Measurements from ENCODE around the gene RBM4B. TPM values are rescaled to one million over a fixed set of nuclear protein-coding genes. Genes with fewer than 3 reads are reported as not detected.

RBM4B gene
- total and polyA plus RNA-seq, 2 of the 13 experiments (the other 11 are each of a cell fraction or from before 2014, with no cell fraction given): 25.8 to 32.4 TPM

DNA sequence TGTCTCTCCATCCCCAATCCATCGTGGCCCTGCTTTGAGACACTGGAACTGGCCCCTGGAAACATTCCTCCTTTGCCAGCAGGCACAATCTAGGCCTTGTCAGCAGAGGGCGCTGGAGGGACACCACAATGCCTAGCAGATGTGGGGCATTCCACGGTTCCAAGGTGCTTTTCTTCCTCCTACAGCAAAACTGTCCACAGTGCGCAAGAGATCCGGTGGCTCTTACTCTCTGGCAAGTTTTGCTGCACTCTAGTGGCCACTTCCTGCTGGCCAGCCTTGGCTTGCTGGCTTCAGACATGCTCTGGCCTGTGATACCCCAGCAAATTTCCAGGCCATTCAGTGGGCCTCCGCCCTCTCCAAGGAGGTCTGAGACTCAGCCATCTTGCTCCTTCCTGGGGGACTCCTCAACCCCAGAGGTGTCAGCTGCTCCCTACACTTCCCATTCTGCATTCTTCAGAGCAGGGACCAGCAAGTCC lies 17.1 kb upstream of the RBM4B start (continued):
- TF ChIP-seq ZNF441 (CRISPR knock-in tag; IDR thresholded peaks at IDR 0.05; ENCODE audit: borderline replicate concordance): no peak
- TF ChIP-seq DPF2 (CRISPR knock-in tag; IDR thresholded peaks at IDR 0.05; ENCODE audit: borderline replicate concordance, low read depth): no peak
- TF ChIP-seq ZNF12 (CRISPR knock-in tag; IDR thresholded peaks at IDR 0.05): no peak
- TF ChIP-seq TCF7L2 (IDR thresholded peaks at IDR 0.05; ENCODE audit: low read depth, low read length): no peak
- no peak for TF ChIP-seq DNMT1 (CRISPR knock-in tag; IDR thresholded peaks at IDR 0.05)
- peak; percentile 51 for TF ChIP-seq HNF4A (CRISPR knock-in tag; IDR thresholded peaks at IDR 0.05)
- peak; percentile 17; the same call in 1 of the 2 replicates for TF ChIP-seq HMG20A (CRISPR knock-in tag; IDR thresholded peaks at IDR 0.05; ENCODE audit: borderline replicate concordance)
- TF ChIP-seq, protein P1, sequence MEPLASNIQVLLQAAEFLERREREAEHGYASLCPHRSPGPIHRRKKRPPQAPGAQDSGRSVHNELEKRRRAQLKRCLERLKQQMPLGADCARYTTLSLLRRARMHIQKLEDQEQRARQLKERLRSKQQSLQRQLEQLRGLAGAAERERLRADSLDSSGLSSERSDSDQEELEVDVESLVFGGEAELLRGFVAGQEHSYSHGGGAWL (CRISPR knock-in tag; IDR thresholded peaks at IDR 0.05): no peak
- peak; percentile 82 for TF ChIP-seq MIER2 (CRISPR knock-in tag; IDR thresholded peaks at IDR 0.05)
- TF ChIP-seq ZNF607 (CRISPR knock-in tag; IDR thresholded peaks at IDR 0.05; ENCODE audit: borderline replicate concordance): no peak
- TF ChIP-seq, protein P2, sequence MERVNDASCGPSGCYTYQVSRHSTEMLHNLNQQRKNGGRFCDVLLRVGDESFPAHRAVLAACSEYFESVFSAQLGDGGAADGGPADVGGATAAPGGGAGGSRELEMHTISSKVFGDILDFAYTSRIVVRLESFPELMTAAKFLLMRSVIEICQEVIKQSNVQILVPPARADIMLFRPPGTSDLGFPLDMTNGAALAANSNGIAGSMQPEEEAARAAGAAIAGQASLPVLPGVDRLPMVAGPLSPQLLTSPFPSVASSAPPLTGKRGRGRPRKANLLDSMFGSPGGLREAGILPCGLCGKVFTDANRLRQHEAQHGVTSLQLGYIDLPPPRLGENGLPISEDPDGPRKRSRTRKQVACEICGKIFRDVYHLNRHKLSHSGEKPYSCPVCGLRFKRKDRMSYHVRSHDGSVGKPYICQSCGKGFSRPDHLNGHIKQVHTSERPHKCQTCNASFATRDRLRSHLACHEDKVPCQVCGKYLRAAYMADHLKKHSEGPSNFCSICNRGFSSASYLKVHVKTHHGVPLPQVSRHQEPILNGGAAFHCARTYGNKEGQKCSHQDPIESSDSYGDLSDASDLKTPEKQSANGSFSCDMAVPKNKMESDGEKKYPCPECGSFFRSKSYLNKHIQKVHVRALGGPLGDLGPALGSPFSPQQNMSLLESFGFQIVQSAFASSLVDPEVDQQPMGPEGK (CRISPR knock-in tag; IDR thresholded peaks at IDR 0.05): 0 out of 2 replicates have a peak, but pooled peaks have one; percentile 32
- TF ChIP-seq, protein P3, sequence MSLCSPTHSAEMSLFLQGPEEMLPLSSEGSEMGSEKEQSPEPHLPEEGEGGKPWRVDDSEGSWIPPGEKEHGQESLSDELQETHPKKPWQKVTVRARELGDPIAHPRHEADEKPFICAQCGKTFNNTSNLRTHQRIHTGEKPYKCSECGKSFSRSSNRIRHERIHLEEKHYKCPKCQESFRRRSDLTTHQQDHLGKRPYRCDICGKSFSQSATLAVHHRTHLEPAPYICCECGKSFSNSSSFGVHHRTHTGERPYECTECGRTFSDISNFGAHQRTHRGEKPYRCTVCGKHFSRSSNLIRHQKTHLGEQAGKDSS (CRISPR knock-in tag; IDR thresholded peaks at IDR 0.05; ENCODE audit: borderline replicate concordance, low read depth): peak; percentile 87; the same call in 1 of the 2 replicates
- no peak for TF ChIP-seq TP53 (CRISPR knock-in tag; conservative IDR thresholded peaks at IDR 0.05)
- TF ChIP-seq SRF (IDR thresholded peaks at IDR 0.05; ENCODE audit: low read depth, low read length): no peak
- TF ChIP-seq, protein P4, sequence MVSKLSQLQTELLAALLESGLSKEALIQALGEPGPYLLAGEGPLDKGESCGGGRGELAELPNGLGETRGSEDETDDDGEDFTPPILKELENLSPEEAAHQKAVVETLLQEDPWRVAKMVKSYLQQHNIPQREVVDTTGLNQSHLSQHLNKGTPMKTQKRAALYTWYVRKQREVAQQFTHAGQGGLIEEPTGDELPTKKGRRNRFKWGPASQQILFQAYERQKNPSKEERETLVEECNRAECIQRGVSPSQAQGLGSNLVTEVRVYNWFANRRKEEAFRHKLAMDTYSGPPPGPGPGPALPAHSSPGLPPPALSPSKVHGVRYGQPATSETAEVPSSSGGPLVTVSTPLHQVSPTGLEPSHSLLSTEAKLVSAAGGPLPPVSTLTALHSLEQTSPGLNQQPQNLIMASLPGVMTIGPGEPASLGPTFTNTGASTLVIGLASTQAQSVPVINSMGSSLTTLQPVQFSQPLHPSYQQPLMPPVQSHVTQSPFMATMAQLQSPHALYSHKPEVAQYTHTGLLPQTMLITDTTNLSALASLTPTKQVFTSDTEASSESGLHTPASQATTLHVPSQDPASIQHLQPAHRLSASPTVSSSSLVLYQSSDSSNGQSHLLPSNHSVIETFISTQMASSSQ (IDR thresholded peaks at IDR 0.05; ENCODE audit: low read depth): no peak
- TF ChIP-seq, protein P4 (CRISPR knock-in tag; IDR thresholded peaks at IDR 0.05; ENCODE audit: borderline replicate concordance): peak; percentile 42; the same call in 1 of the 2 replicates
- TF ChIP-seq, protein P5, sequence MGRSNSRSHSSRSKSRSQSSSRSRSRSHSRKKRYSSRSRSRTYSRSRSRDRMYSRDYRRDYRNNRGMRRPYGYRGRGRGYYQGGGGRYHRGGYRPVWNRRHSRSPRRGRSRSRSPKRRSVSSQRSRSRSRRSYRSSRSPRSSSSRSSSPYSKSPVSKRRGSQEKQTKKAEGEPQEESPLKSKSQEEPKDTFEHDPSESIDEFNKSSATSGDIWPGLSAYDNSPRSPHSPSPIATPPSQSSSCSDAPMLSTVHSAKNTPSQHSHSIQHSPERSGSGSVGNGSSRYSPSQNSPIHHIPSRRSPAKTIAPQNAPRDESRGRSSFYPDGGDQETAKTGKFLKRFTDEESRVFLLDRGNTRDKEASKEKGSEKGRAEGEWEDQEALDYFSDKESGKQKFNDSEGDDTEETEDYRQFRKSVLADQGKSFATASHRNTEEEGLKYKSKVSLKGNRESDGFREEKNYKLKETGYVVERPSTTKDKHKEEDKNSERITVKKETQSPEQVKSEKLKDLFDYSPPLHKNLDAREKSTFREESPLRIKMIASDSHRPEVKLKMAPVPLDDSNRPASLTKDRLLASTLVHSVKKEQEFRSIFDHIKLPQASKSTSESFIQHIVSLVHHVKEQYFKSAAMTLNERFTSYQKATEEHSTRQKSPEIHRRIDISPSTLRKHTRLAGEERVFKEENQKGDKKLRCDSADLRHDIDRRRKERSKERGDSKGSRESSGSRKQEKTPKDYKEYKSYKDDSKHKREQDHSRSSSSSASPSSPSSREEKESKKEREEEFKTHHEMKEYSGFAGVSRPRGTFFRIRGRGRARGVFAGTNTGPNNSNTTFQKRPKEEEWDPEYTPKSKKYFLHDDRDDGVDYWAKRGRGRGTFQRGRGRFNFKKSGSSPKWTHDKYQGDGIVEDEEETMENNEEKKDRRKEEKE (IDR thresholded peaks at IDR 0.05): no peak
- TF ChIP-seq, protein P6, sequence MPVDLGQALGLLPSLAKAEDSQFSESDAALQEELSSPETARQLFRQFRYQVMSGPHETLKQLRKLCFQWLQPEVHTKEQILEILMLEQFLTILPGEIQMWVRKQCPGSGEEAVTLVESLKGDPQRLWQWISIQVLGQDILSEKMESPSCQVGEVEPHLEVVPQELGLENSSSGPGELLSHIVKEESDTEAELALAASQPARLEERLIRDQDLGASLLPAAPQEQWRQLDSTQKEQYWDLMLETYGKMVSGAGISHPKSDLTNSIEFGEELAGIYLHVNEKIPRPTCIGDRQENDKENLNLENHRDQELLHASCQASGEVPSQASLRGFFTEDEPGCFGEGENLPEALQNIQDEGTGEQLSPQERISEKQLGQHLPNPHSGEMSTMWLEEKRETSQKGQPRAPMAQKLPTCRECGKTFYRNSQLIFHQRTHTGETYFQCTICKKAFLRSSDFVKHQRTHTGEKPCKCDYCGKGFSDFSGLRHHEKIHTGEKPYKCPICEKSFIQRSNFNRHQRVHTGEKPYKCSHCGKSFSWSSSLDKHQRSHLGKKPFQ (CRISPR knock-in tag; IDR thresholded peaks at IDR 0.05; ENCODE audit: insufficient replicate concordance): no peak

Data from HepG2 (cell line).